ENCODE measurements around the gene KIF26B.

GRCh38 chr1:245195398-245195797 lies 40.6 kb downstream of the KIF26B start:
- TF ChIP-seq CTCF (IDR thresholded peaks at IDR 0.05) (no peak), EP300 (IDR thresholded peaks at IDR 0.05) (no peak), POLR2A (IDR thresholded peaks at IDR 0.05) (no peak)

Measured in tibial nerve (tissue), 4 donors.